Stimulated activated CD4-positive, alpha-beta T cell treated with anti-CD3 and anti-CD28 coated beads, Interleukin-15, amount 100 ng/mL, for 48 hours (primary cell): ENCODE measurements around the gene HAPLN2.

Source experiments
- DNase-seq, 2 donors: peaks; one replicate each; pipeline ENCODE4 v3.0.0-alpha.2; 2020; ENCODE audit warnings: low read depth in 2 of 2

The HAPLN2 gene

DNA sequence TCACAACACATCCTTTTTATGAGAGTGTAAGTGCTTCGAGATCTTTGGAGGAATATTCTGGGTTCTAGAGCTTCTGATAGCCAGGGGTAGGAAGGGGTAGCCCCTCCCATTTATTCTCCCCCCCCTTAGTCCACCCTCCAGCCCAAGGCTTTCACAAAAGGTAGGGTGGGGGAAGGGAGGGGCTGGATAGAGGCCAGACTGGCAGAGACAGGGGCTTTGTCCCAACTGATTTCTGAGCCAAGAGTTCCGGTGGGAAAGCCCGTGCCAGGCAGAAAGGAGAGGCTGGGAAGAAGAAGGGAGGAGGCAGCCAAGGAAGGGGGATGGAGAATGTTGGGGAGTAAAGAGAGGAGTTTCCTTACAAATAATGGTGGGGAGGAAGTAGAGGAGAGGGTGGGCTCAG lies 25.8 kb downstream of the HAPLN2 start:
- DNase-seq: no peak

DNA sequence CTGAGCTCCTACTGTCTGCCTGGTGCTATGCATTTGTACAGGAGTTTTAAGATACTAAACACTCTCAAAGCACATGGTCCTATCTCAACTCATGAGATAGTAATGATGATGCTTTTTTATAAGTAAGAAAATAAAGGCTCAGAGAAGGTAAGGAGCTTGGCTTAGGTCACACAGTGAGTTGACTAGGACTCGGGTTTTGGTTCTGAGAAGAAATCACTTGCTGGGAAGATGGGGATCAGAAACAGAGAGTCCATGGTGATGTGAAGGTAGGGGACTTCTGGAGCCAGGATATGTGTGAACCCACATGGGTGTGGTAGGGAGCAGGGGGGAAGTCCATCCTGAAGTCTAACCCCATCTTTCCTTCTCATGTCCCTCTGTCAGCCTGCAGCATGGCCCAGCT lies 26.5 kb downstream of the HAPLN2 start:
- no peak for DNase-seq

DNA sequence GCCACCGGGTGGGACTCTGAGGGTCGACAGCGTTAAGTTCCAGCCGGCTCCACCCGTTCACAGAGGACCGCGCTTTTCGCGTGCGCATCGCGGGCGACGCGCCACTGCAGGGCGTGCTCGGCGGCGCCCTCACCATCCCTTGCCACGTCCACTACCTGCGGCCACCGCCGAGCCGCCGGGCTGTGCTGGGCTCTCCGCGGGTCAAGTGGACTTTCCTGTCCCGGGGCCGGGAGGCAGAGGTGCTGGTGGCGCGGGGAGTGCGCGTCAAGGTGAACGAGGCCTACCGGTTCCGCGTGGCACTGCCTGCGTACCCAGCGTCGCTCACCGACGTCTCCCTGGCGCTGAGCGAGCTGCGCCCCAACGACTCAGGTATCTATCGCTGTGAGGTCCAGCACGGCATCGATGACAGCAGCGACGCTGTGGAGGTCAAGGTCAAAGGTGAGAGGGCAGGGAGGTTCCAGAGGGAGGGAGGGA lies 27.6 kb downstream of the HAPLN2 start:
- DNase-seq: no peak

DNA sequence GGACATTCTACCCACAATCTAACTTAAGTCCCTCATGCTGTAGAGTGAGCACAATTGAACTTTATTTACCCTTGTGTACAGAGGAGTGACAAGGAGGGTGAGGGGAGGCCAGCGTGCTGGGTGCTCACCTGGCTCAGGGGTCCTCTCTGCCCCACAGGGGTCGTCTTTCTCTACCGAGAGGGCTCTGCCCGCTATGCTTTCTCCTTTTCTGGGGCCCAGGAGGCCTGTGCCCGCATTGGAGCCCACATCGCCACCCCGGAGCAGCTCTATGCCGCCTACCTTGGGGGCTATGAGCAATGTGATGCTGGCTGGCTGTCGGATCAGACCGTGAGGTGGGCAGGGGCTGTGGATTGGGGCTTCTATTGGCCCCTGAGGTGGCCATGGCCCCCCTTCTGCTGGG lies 28.1 kb downstream of the HAPLN2 start:
- DNase-seq: no peak

DNA sequence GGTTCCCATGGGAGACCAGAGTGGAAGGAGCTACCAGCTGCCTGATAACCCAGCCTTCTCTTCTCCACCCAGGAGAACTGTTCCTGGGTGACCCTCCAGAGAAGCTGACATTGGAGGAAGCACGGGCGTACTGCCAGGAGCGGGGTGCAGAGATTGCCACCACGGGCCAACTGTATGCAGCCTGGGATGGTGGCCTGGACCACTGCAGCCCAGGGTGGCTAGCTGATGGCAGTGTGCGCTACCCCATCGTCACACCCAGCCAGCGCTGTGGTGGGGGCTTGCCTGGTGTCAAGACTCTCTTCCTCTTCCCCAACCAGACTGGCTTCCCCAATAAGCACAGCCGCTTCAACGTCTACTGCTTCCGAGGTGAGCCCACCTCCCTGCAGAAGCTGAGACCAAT lies 29.3 kb downstream of the HAPLN2 start:
- DNase-seq: no peak

DNA sequence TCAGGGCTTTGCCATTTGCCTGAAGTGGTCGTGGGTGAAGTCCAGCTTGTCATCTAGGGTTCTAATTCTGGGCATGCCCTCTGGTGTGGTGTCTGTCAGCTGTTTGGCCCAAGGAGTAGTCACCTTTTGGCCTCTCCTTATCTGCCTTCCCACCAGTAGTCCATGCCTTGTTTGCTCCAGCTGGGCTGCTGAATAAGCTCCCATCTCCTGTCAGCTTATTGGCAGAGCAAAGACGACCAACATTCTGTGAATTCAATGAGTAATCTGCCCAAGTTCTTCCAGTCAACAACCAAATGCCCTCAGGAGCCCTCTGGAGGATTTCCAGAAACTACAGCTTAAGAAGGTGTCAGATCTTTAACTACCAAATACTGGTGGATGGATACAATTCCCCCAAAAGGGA lies 29.7 kb downstream of the HAPLN2 start:
- no peak for DNase-seq

DNA sequence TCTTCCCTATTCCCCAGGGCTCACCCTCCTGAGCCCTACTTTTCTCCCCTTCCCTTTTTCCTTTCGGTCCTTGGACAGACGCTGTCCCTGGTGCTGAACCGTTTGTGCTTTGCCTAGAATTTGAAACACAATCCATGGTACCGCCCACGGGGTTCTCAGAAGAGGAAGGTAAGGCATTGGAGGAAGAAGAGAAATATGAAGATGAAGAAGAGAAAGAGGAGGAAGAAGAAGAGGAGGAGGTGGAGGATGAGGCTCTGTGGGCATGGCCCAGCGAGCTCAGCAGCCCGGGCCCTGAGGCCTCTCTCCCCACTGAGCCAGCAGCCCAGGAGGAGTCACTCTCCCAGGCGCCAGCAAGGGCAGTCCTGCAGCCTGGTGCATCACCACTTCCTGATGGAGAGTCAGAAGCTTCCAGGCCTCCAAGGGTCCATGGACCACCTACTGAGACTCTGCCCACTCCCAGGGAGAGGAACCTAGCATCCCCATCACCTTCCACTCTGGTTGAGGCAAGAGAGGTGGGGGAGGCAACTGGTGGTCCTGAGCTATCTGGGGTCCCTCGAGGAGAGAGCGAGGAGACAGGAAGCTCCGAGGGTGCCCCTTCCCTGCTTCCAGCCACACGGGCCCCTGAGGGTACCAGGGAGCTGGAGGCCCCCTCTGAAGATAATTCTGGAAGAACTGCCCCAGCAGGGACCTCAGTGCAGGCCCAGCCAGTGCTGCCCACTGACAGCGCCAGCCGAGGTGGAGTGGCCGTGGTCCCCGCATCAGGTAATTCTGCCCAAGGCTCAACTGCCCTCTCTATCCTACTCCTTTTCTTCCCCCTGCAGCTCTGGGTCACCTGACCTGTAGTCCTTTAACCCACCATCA lies 33.1 kb downstream of the HAPLN2 start:
- no peak for DNase-seq

DNA sequence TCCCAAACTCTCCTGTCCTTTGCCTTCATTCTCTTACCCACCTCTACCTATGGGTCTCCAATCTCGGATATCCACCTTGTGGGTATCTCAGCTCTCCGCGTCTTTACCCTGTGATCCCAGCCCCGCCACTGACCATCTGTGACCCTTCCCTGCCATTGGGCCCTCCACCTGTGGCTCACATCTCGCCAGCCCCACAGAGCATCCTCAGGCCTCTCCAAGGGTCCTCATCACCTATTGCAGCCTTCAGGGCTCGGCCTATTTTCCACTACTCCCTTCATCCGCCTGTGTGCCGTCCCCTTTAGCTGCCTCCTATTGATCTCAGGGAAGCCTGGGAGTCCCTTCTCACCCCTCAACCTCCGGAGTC lies 33.8 kb downstream of the HAPLN2 start:
- DNase-seq: no peak

DNA sequence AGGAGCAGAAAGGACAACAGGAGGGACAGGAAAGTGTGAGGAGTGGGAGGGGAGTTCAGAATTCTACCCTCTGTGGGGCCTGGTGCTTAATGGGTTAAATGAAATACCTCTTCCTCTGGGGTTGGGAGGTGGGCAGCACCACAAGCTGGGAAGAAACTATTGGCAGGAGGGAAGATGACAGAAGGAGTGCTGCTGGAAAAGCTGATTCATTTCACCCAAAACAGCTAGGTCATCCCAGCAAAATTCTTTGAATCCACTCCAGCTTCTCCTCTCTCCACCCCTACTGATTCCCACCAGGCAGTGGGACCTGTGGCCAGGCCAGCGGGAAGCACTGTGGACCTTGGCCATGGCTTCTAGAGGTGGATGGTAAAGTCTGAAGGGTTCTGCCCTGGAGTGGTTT lies 35.5 kb downstream of the HAPLN2 start:
- DNase-seq: no peak

DNA sequence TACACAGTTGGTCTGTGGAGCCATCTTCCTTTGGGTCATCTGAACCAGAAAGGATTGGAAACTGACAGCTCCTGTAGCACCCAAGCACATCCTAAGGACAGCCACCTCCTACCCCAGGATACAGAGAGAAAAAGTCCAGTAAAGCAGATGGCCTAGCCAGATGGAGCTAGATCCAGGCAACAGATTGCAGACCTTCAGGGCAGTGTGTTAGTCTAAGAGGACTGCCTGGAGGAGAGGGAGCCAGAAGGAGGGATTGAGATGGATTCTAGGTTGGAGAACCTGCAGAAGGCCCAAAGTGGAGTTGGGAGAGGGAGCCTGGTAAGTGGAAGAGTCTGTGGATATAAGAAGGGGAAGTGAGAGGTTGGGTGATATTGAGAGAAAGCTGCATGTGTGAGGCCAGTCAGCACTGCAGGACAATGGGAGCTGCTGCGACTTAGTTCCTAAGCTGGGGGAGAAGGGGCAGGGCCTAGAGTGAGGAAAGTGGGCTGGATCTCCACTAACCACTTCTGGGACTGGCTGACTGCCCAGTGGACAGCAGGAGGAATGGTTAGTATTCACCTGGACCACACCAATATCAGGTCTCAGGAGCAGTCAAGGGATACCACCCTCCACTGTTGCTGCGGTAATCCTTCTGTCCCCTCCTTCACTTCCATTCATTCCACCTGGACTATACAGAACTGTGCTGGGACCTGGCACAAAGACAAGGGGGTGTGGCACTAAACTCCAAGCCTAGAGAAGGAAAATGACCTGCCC lies 36.1 kb downstream of the HAPLN2 start:
- DNase-seq: no peak

DNA sequence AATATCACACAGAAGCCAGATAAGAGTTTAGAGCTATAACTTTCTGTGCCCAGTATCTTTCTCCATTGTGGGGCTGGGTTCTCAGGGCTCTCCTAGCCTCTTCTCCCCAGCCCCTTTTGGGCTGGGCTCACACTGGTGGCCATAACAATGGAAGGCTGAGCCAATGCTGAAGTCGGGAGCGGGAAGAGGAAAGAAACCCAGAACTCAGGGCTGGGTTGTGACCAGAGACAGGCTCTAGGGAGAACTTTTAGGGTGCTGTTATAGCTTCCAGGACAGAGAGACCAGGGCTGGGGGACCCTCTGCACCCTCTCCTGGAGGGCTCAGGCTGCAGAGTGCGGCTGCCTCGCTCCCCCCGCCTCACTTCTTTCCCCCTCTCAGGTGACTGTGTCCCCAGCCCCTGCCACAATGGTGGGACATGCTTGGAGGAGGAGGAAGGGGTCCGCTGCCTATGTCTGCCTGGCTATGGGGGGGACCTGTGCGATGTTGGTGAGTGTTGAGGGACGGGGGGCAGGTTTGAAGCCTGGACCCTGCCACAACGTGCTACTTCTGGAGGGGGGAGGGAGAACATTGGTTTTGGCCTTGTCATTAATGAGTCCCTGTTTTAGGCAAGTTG lies 36.8 kb downstream of the HAPLN2 start:
- DNase-seq: no peak

DNA sequence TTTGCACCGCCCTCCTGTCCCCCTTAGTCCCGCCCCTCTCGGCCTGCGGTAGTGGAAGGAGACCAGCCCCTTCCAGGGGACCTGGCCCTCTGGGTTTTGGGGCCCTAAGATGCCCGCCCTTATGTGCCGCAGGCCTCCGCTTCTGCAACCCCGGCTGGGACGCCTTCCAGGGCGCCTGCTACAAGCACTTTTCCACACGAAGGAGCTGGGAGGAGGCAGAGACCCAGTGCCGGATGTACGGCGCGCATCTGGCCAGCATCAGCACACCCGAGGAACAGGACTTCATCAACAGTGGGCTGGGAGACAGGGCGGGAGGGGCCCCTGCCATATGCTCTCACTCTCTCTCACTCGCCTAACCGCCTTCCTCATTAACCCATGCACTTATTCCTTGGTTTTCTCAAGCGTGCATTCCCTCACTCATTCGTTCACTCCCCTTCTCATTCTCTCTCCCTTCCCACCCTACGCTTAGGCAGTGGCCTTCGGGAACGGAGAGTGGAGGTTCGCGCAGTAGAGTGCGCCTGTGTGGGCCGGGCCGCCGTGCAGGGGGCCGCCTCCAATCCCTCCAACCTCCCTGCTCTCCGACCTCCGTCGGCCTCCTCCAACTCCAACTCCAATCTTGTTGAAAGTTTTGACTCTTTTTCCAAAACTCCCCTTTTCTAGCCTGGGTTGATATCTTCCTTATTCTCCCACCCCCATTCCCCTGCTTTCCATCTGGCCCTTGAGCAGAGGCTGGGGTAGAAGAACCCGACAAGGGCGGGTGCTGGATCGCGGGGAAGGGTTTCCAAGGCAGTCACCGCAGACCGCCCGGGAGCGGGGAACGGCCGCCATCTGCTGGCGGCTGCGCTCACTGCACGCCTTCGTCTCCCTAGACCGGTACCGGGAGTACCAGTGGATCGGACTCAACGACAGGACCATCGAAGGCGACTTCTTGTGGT lies 37.9 kb downstream of the HAPLN2 start:
- peak; percentile 53 to 57 for DNase-seq

DNA sequence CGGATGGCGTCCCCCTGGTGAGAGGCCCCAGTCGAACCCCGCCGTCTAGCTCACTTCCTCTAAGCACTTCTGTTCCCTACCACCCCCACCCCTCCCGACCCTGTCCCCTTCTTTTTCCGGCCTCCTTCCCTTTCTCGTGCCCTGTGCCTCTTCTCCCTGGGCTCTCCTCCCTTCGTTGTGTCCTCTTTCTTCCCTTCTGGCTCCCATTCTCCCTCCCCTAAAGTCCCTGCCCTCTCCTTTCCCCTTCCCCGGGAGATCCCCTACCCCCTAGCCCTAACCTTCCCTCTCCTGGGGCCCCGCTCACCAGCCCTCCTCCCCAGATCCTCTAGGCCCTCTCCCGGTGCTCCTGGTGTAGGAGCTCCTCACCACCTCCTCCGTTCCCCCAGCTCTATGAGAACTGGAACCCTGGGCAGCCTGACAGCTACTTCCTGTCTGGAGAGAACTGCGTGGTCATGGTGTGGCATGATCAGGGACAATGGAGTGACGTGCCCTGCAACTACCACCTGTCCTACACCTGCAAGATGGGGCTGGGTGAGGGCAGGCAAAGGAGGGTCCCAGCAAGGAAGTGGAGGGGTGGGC lies 38.6 kb downstream of the HAPLN2 start:
- no peak for DNase-seq

DNA sequence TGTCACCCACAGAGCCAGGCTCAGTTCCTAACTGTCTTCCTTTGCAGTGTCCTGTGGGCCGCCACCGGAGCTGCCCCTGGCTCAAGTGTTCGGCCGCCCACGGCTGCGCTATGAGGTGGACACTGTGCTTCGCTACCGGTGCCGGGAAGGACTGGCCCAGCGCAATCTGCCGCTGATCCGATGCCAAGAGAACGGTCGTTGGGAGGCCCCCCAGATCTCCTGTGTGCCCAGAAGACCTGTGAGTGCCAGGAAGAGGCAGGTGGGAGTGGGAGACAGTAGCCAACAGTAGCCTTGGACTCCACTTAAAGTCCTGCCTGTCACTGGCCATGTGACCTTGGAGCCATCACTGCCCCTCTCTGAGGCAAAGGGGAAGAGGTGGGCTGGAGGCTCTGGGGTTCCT lies 39.3 kb downstream of the HAPLN2 start:
- DNase-seq: no peak

DNA sequence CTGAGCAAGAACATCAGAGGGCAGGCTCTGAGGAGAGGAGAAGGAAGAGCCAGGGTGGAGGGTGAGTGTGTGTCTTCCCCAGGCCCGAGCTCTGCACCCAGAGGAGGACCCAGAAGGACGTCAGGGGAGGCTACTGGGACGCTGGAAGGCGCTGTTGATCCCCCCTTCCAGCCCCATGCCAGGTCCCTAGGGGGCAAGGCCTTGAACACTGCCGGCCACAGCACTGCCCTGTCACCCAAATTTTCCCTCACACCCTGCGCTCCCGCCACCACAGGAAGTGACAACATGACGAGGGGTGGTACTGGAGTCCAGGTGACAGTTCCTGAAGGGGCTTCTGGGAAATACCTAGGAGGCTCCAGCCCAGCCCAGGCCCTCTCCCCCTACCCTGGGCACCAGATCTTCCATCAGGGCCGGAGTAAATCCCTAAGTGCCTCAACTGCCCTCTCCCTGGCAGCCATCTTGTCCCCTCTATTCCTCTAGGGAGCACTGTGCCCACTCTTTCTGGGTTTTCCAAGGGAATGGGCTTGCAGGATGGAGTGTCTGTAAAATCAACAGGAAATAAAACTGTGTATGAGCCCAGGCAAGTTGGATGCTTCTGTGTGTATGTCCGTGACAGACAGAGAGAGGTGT lies 39.8 kb downstream of the HAPLN2 start:
- no peak for DNase-seq

DNA sequence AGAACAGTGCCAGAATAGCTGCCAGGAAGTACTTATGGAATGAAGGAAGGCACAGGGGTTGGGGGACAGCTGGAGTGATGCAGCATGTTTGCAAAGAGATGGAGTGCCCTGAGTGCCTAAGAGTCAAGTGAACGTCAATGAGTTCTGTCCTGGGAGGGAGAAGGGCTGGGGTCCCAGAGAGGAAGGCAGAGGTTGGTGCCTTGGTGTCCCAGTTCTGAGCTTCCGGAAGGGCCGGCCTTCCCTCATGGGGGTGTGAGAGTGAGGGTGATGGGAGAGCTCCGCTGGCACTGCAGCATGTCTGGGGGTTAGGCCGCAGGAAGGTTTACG lies 40.4 kb downstream of the HAPLN2 start:
- DNase-seq: no peak

DNA sequence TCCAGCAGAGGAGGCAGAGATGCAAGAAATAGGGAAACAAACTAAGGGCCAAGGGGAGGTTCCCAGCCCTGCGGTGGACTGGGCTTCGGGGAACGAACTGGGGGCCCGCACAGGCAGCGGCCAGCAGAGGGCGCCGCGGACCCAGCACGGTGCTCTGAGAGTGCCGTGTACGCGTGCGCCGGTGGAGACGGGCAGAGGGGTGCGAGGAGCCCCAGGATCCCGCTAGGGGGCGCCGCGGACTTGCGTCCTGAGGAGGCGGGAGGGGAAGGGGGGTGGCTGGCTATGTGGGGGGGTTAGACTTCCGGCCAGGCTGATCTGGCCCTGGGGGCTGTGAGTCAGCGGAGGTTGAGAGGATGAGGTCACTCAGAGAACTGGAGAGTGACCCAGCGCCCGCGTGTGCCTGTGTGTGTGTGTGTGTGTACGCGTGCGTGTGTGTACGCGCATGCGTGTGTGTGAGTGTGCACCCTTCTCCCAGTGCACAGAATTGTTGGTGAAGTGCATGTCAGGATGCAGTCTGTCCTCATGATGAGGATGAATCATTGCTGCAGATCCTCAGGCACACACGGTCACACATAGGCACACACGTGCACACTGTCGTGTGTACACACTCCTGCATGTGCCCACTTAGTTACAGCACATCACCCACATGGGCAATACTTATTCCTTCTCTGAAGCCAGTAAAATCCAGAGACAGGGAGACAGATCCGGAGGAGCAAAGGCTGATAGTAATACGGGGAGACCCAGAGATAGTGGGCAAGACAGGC lies 41.0 kb downstream of the HAPLN2 start:
- DNase-seq: peak; percentile 91 to 94

DNA sequence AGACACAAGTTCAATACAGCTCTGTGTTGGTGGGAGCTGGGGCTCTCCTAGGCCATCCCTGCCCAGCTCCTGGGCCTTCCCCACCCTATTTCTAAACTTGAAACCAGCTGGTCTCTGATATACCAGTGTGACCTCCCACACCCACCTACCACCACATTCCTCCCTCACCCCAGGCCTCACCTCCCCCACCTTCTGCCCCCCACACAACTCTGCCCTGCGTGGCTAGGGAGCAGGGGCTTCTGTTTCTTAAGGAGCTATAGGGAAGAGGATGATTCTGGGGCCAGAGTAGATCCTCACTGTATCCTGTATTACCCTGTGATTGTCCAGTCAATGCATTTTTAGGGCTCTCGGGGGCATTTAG lies 41.5 kb downstream of the HAPLN2 start:
- DNase-seq: no peak

DNA sequence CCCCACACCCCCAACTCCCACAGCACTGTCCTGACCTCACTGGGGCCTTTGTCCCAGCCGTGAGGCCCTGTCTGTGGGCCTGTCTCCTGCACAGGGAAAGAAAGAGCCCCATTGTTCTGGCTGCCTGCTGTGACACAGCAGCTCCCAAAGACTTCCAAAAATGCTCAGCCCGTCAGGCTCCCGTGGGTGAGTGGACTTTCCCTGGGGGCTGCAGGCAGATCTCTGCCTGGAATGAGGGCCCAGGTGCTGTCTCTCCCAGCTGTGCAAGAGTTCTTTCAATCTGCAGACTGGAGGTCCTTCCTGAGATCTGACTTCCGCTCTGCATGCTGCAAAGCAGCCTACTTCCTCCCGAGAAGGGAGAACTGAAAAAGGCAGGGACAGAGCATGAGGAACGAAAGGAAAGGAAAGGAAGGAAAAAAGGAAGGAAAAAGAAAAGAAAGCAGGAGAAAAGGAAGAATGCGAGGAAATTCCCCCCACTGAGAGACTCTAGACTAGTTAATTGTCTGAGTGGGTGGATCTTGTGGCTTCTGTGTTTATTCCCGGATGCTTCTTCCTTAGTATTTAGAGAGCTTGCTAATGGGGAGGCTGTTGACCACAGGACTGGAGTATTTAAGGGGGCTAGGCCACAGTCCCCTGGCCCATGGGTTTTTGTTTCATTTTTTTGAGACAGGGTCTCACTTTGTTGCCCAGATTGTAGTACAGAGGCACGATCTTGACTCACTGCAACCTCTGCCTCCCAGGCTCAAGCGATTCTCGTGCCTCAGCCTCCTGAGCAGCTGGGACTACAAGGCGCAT lies 43.0 kb downstream of the HAPLN2 start:
- DNase-seq: no peak

DNA sequence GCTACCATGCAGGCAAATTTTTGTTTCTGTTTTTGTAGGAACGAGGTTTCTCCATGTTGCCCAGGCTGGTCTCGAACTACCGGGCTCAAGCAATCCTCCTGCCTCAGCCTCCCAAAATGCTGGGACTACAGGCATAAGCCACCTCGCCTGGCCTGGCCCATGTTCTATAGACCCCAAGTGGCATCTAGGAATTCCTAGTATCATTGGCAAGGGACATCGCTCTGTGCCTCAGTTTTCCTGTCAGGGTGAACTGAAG lies 43.5 kb downstream of the HAPLN2 start:
- no peak for DNase-seq
